ENCODE results near the gene GRXCR2. TPM values are rescaled to one million over a fixed set of nuclear protein-coding genes. Genes with fewer than 3 reads are reported as not detected.
A peak's percentile ranks its signal among the peaks of the same experiment; 100 is the strongest.

Gene GRXCR2
- total RNA-seq, 1 experiment from 2014 or later: not detected

GRCh38 chr5:145859453-145859852, 13.4 kb downstream of the GRXCR2 start:
- no peaks in the 10 kb centered on the region for H3K36me3 ChIP-seq (ENCODE audit: control insufficient read depth, insufficient read depth, low read length)
- no TSS peak for BruUV-seq (replicated peaks)
- DNase-seq (ENCODE audit: low read depth, low spot score) (no peak), ATAC-seq (no peak)
- intact Hi-C loops (cut with micrococcal nuclease; ENCODE audit: unreplicated experiment) (no loop called here), in situ Hi-C loops (cut with HindIII; ENCODE audit: low pct_unique_long_range_greater_than_20kb, low sequenced_read_pairs) (no loop called here)
- no peaks in the 10 kb centered on the region for H3K27me3 ChIP-seq (ENCODE audit: control insufficient read depth, insufficient read depth, low read length)
- H3K4me1 ChIP-seq (ENCODE audit: control insufficient read depth, insufficient read depth, low read length): peaks cover 31% of the 10 kb centered on the region
- no peak overlapping the region for H3K4me3 ChIP-seq (ENCODE audit: low read depth in 2 of 2, low read length in 2 of 2)
- ChIA-PET CTCF (no interaction called here), POLR2A (no interaction called here)
- H3K27ac ChIP-seq (ENCODE audit: low read length): no peak overlapping the region
- no peaks in the 10 kb centered on the region for H3K9me3 ChIP-seq (ENCODE audit: control insufficient read depth, insufficient read depth, low read depth, low read length)
- TF ChIP-seq CTCF (IDR thresholded peaks at IDR 0.05): no peak
- TF ChIP-seq POLR2AphosphoS5 (IDR thresholded peaks at IDR 0.05; ENCODE audit: low read depth, low read length): no peak
- TF ChIP-seq REST (IDR thresholded peaks at IDR 0.05; ENCODE audit: insufficient read depth in 1 of 2, low read depth in 2 of 2, low read length in 1 of 2): no peak
- TF ChIP-seq SIN3A (IDR thresholded peaks at IDR 0.05; ENCODE audit: borderline replicate concordance, insufficient read depth, low read depth, low read length): no peak
- TF ChIP-seq TCF7L2 (IDR thresholded peaks at IDR 0.05; ENCODE audit: low read depth, low read length): no peak

GRCh38 chr5:145858959-145859358, 13.9 kb downstream of the GRXCR2 start:
- no peaks in the 10 kb centered on the region for H3K9me3 ChIP-seq (ENCODE audit: control insufficient read depth, insufficient read depth, low read depth, low read length)
- ChIA-PET POLR2A (no interaction called here), CTCF (no interaction called here)
- H3K36me3 ChIP-seq (ENCODE audit: control insufficient read depth, insufficient read depth, low read length): no peaks in the 10 kb centered on the region
- no TSS peak for BruUV-seq (replicated peaks)
- no peaks in the 10 kb centered on the region for H3K27me3 ChIP-seq (ENCODE audit: control insufficient read depth, insufficient read depth, low read length)
- H3K4me1 ChIP-seq (ENCODE audit: control insufficient read depth, insufficient read depth, low read length): peaks cover 36% of the 10 kb centered on the region
- no peak for TF ChIP-seq POLR2AphosphoS5 (IDR thresholded peaks at IDR 0.05; ENCODE audit: low read depth, low read length)
- H3K4me3 ChIP-seq (ENCODE audit: low read depth in 2 of 2, low read length in 2 of 2): no peak overlapping the region
- ATAC-seq (no peak), DNase-seq (ENCODE audit: low read depth, low spot score) (no peak)
- no peak overlapping the region for H3K27ac ChIP-seq (ENCODE audit: low read length)
- intact Hi-C loops (cut with micrococcal nuclease; ENCODE audit: unreplicated experiment): no loop called here
- in situ Hi-C loops (cut with HindIII; ENCODE audit: low pct_unique_long_range_greater_than_20kb, low sequenced_read_pairs): no loop called here

GRCh38 chr5:145856285-145856818, 16.5 kb downstream of the GRXCR2 start:
- TF ChIP-seq TCF7L2 (IDR thresholded peaks at IDR 0.05; ENCODE audit: low read depth, low read length) (no peak), CTCF (IDR thresholded peaks at IDR 0.05) (no peak), POLR2AphosphoS5 (IDR thresholded peaks at IDR 0.05; ENCODE audit: low read depth, low read length) (no peak), SIN3A (IDR thresholded peaks at IDR 0.05; ENCODE audit: borderline replicate concordance, insufficient read depth, low read depth, low read length) (no peak), REST (IDR thresholded peaks at IDR 0.05; ENCODE audit: insufficient read depth in 1 of 2, low read depth in 2 of 2, low read length in 1 of 2) (no peak)
- no peaks in the 10 kb centered on the region for H3K27me3 ChIP-seq (ENCODE audit: control insufficient read depth, insufficient read depth, low read length)
- ChIA-PET POLR2A (no interaction called here), CTCF (interaction anchor here (1.0 kb wide), 1 partner anchor 31 kb away, joined by 3 read pairs; no protein-coding TSS in a partner anchor)
- peak overlapping the region; percentile 33 to 53 for H3K4me3 ChIP-seq (ENCODE audit: low read depth in 2 of 2, low read length in 2 of 2)
- intact Hi-C loops (cut with micrococcal nuclease; ENCODE audit: unreplicated experiment) (no loop called here), in situ Hi-C loops (cut with HindIII; ENCODE audit: low pct_unique_long_range_greater_than_20kb, low sequenced_read_pairs) (no loop called here)
- no peaks in the 10 kb centered on the region for H3K36me3 ChIP-seq (ENCODE audit: control insufficient read depth, insufficient read depth, low read length)
- peaks cover 42% of the 10 kb centered on the region for H3K4me1 ChIP-seq (ENCODE audit: control insufficient read depth, insufficient read depth, low read length)
- no peaks in the 10 kb centered on the region for H3K9me3 ChIP-seq (ENCODE audit: control insufficient read depth, insufficient read depth, low read depth, low read length)
- no TSS peak for BruUV-seq (replicated peaks)
- ATAC-seq: peak; percentile 70
- peak overlapping the region; percentile 88 for H3K27ac ChIP-seq (ENCODE audit: low read length)
- DNase-seq (ENCODE audit: low read depth, low spot score): no peak
